ENCODE measurements around the gene AGPS. TPM values are rescaled to one million over a fixed set of nuclear protein-coding genes. Genes with fewer than 3 reads are reported as not detected.

Gene AGPS
- total RNA-seq, 1 experiment from 2014 or later, result 69.9 TPM

DNA sequence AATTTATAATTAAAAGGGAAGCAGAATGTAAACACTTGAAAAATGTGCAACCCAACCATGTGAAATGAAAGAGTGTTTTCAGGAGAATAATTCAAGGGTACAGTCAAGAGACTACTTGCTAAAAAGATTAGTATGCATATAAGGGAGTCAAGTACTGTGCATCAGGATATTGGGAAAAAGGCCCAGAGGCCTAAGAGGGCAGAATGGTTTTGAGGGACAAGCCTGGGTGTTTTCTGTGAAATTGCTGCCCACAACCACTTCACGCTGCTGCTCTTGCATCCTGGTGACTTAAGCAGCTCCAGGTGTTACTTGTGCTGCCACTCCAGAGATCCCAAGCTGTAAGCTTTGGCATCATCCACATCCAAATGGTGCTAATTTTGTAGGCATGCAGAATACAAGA, 165.2 kb downstream of the AGPS start:
- Mint-ChIP-seq H3K27me3 (ENCODE audit: unreplicated experiment) (no peaks in the 10 kb centered on the region), H3K27ac (ENCODE audit: unreplicated experiment) (no peak overlapping the region), H3K9me3 (ENCODE audit: low read depth, unreplicated experiment) (no peaks in the 10 kb centered on the region), H3K36me3 (ENCODE audit: insufficient read depth, unreplicated experiment) (peaks cover 12% of the 10 kb centered on the region), H3K4me1 (ENCODE audit: low read depth, unreplicated experiment) (no peaks in the 10 kb centered on the region), H3K4me3 (ENCODE audit: low read depth, unreplicated experiment) (no peak overlapping the region)
- no peak for TF ChIP-seq CTCF (IDR thresholded peaks at IDR 0.05; ENCODE audit: unreplicated experiment)
- intact Hi-C loops (cut with micrococcal nuclease; ENCODE audit: unreplicated experiment), result no loop called here
- no peak for DNase-seq
- no TSS peak for BruUV-seq (replicated peaks)
- CTCF ChIA-PET, result no interaction called here

DNA sequence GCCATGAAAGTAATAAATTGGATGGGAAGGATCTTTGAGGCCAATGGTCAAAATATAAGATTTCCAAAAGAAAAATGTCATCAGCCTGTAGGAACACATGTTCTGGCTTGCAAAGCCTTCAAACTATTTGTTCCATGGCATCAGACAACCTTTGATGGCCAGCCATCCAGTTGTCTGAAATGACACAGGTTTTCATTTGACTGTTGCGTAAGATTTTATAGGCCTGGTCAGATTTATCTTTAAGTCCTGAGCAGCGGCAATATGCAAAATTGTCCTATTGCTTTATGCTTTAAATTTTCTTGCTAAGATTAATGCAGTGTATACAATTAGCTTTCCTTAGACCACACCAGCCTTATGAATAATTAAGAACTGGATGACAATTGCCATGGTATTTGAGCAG, 167.1 kb downstream of the AGPS start:
- BruUV-seq (replicated peaks), result no TSS peak
- no peaks in the 10 kb centered on the region for H3K36me3 Mint-ChIP-seq (ENCODE audit: insufficient read depth, unreplicated experiment)
- CTCF ChIA-PET, result no interaction called here
- DNase-seq, result no peak
- H3K4me1 Mint-ChIP-seq (ENCODE audit: low read depth, unreplicated experiment), result no peaks in the 10 kb centered on the region
- H3K9me3 Mint-ChIP-seq (ENCODE audit: low read depth, unreplicated experiment), result no peaks in the 10 kb centered on the region
- TF ChIP-seq CTCF (IDR thresholded peaks at IDR 0.05; ENCODE audit: unreplicated experiment), result no peak
- intact Hi-C loops (cut with micrococcal nuclease; ENCODE audit: unreplicated experiment), result no loop called here
- H3K27ac Mint-ChIP-seq (ENCODE audit: unreplicated experiment), result no peak overlapping the region
- H3K4me3 Mint-ChIP-seq (ENCODE audit: low read depth, unreplicated experiment), result no peak overlapping the region
- H3K27me3 Mint-ChIP-seq (ENCODE audit: unreplicated experiment), result no peaks in the 10 kb centered on the region

DNA sequence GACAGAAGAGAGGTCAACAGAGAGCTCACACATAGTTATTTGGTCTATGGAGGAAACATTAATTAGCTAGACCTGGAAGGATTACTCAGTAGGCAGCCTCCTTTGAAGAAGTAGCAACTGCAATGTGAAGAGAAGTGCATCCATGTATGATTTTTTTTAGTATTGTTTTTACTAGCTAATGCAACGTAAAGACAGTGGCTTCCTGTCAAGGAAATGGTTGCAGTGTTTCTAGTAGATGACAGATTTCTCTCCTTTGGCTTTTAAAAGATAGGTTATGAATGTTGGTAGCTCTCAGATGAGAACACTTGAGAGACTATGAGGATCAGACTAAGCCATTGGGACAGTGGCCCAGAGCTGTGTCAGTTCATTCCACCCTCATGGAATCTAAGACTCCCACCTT, 175.8 kb downstream of the AGPS start:
- Mint-ChIP-seq H3K4me1 (ENCODE audit: low read depth, unreplicated experiment) (no peaks in the 10 kb centered on the region), H3K36me3 (ENCODE audit: insufficient read depth, unreplicated experiment) (no peaks in the 10 kb centered on the region), H3K4me3 (ENCODE audit: low read depth, unreplicated experiment) (no peak overlapping the region), H3K27ac (ENCODE audit: unreplicated experiment) (no peak overlapping the region), H3K9me3 (ENCODE audit: low read depth, unreplicated experiment) (peaks cover 3% of the 10 kb centered on the region), H3K27me3 (ENCODE audit: unreplicated experiment) (peaks cover 26% of the 10 kb centered on the region)
- TF ChIP-seq CTCF (IDR thresholded peaks at IDR 0.05; ENCODE audit: unreplicated experiment), result no peak
- DNase-seq, result no peak
- intact Hi-C loops (cut with micrococcal nuclease; ENCODE audit: unreplicated experiment), result no loop called here
- CTCF ChIA-PET, result interaction anchor here (0.5 kb wide), 1 partner anchor 493 kb away, joined by 3 read pairs; no protein-coding TSS in a partner anchor
- BruUV-seq (replicated peaks), result no TSS peak

DNA sequence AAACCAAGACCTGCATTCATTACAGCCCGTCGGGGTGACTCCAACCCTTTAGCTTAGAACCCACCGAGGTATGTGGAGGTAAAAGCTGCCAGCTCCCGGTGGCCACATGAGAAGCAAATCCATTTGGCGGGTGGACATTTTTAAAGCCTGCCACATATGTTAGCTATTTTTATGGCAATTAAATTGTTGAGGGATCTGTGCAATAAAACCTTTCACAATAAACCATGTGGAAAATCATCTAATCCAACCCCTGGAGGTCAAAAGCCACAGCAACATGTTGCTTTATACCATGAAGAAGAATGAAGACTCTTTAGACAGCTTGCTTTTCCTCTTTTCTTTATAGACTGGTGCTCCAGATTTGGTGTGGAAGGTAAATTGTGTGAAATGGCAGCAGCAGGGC, 176.3 kb downstream of the AGPS start:
- Mint-ChIP-seq H3K4me3 (ENCODE audit: low read depth, unreplicated experiment) (no peak overlapping the region), H3K4me1 (ENCODE audit: low read depth, unreplicated experiment) (no peaks in the 10 kb centered on the region), H3K27me3 (ENCODE audit: unreplicated experiment) (peaks cover 26% of the 10 kb centered on the region), H3K9me3 (ENCODE audit: low read depth, unreplicated experiment) (peaks cover 3% of the 10 kb centered on the region), H3K36me3 (ENCODE audit: insufficient read depth, unreplicated experiment) (no peaks in the 10 kb centered on the region), H3K27ac (ENCODE audit: unreplicated experiment) (no peak overlapping the region)
- BruUV-seq (replicated peaks), result no TSS peak
- CTCF ChIA-PET, result interaction anchor here (0.5 kb wide), 1 partner anchor 493 kb away, joined by 3 read pairs; no protein-coding TSS in a partner anchor
- TF ChIP-seq CTCF (IDR thresholded peaks at IDR 0.05; ENCODE audit: unreplicated experiment), result no peak
- intact Hi-C loops (cut with micrococcal nuclease; ENCODE audit: unreplicated experiment), result no loop called here
- DNase-seq, result no peak
